ENCODE measurements around the gene BMF.

Gene BMF

GRCh38 chr15:40062816-40063562 is 45.7 kb downstream of the BMF start:
- DNase-seq: no peak

GRCh38 chr15:40061212-40061901 is 47.3 kb downstream of the BMF start:
- DNase-seq: no peak

- no peak for DNase-seq
Observed at GRCh38 chr15:40060236-40060961, 48.3 kb downstream of the BMF start.

- no peak for DNase-seq
Observed at GRCh38 chr15:40059821-40060220, 48.9 kb downstream of the BMF start.

GRCh38 chr15:40058476-40059140 is 50.1 kb downstream of the BMF start:
- DNase-seq: no peak

GRCh38 chr15:40055576-40056293 is 52.9 kb downstream of the BMF start:
- DNase-seq: peak; percentile 77

- peak; percentile 87 for DNase-seq
Observed at GRCh38 chr15:40054855-40055575, 53.7 kb downstream of the BMF start.

- DNase-seq: peak; percentile 75
Observed at GRCh38 chr15:40054605-40054854, 54.1 kb downstream of the BMF start.

GRCh38 chr15:40053831-40054604 is 54.7 kb downstream of the BMF start:
- no peak for DNase-seq

- no peak for DNase-seq
Observed at GRCh38 chr15:40053079-40053830, 55.4 kb downstream of the BMF start.

GRCh38 chr15:40052604-40053003 is 56.1 kb downstream of the BMF start:
- DNase-seq: no peak

- DNase-seq: no peak
Observed at GRCh38 chr15:40051616-40052415, 56.9 kb downstream of the BMF start.

- no peak for DNase-seq
Observed at GRCh38 chr15:40050788-40051470, 57.8 kb downstream of the BMF start.

- DNase-seq: no peak
Observed at GRCh38 chr15:40048926-40049475, 59.7 kb downstream of the BMF start.

- DNase-seq: peak; percentile 47
Observed at GRCh38 chr15:40048211-40048792, 60.4 kb downstream of the BMF start.

- DNase-seq: peak; percentile 24
Observed at GRCh38 chr15:40047415-40048210, 61.1 kb downstream of the BMF start.

GRCh38 chr15:40046721-40047414 is 61.8 kb downstream of the BMF start:
- no peak for DNase-seq
